Spleen (tissue), 7 donors: ENCODE measurements around the gene SUMF2.

Experiments used
- CTCF ChIP-seq, 11 experiments: fragments of 200-600 bp in 7 of 11; fragments of 450-650 bp in 4 of 11; sonication (generic) in 4 of 11; IDR thresholded peaks in 8 of 11; conservative IDR thresholded peaks in 3 of 11; 1 replicate in 7 of 11; 2 replicates in 4 of 11; pipeline versions ENCODE4 v1.4.0 to v1.8.0; 2016 to 2021; ENCODE audit warnings: antibody characterized with exemption in 11 of 11, inconsistent platforms in 4 of 11, mild to moderate bottlenecking in 1 of 11
- POLR2A ChIP-seq, 3 donors: fragments of 450-650 bp; IDR thresholded peaks; one replicate each; pipeline ENCODE4 v1.5.1; 2017; ENCODE audit warnings: antibody characterized with exemption in 3 of 3, mild to moderate bottlenecking in 1 of 3
- donor health status: DM: no; HTN: no; CAD: no; lungs with moderate emphysema.
- donor health status: DM: no; HTN: no; CAD: no.
- donor health status: DM: no; HTN: no; CAD: no.

- TF ChIP-seq POLR2A (IDR thresholded peaks at IDR 0.05): no peak
- no peak for TF ChIP-seq CTCF (IDR thresholded peaks at IDR 0.05 in 8 of 11, conservative IDR thresholded peaks at IDR 0.05 in 3 of 11)
Observed at GRCh38 chr7:56051053-56051338, 13.1 kb upstream of the SUMF2 start.
